Colon (tissue), 2 donors: Measurements from ENCODE around the gene CHCHD1.
"Not testable (repeated sequence)": the region's sequence is repeated elsewhere in the genome, so short reads cannot be mapped to it uniquely, and the experiment has no call there.

Experiments used
- FAIRE-seq: peaks from 2 replicates; lab custom pipeline; 2012; peaks lifted over from hg19 to GRCh38; lab: Jason Lieb, UNC
- donor health status: control.
- donor health status: control.

The CHCHD1 gene

GRCh38 chr10:73781879-73782748, at the start of gene CHCHD1:
TSS of gene CHCHD1 (plus strand) at chr10:73782048. CDS start at chr10:73782076, 28 bp downstream.
- no peak for FAIRE-seq

DNA sequence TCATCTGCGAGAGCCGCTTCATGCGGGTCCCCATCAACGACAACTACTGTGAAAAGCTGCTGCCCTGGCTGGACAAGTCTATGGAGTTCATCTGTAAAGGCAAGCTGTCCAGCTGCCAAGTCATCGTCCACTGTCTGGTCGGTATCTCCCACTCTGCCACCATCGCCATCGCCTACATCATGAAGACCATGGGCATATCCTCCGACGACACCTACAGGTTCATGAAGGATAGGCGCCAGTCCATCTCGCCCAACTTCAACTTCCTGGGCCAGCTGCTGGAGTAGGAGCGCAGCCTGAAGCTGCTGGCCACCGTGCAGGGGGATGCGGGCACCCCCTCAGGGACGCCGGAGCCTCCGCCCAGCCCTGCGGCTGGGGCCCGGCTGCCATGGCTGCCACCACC, 49.4 kb upstream of the CHCHD1 start:
- no peak for FAIRE-seq

DNA sequence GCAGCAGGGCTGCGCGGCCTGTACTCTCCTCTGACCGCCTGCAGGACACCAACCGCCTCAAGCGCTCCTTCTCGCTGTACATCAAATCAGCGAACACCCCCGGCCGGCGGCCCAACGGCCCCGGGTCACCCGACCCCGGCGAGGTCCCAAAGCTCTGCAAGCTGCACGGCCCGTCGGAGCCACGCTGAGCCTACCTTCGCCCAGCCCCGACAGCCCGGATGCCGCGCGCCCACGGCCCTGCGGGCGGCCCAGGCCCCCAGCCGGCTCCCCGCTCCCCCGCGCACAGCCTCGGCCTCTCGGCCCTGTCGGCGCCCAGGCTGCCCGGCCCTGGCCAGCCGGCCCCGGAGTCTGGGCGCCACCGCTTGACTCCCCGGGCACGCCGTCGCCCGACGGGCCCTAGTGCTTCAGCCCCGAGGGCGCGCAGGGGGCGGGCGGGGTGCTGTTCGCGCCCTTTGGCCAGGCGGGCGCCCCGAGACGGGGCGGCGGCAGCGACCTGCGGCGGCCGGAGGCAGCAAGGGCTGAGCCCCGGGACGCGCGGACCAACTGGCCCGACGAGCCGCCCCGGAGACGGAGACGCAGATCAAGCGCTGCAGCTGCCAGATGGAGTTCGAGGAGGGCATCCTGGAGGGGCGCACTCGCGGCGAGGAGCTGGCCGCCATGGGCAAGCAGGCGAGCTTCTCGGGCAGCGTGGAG, 48.8 kb upstream of the CHCHD1 start:
- no peak for FAIRE-seq

- FAIRE-seq: no peak
These were observed 47.7 kb upstream of the CHCHD1 start for GRCh38 chr10:73734028-73734720.

DNA sequence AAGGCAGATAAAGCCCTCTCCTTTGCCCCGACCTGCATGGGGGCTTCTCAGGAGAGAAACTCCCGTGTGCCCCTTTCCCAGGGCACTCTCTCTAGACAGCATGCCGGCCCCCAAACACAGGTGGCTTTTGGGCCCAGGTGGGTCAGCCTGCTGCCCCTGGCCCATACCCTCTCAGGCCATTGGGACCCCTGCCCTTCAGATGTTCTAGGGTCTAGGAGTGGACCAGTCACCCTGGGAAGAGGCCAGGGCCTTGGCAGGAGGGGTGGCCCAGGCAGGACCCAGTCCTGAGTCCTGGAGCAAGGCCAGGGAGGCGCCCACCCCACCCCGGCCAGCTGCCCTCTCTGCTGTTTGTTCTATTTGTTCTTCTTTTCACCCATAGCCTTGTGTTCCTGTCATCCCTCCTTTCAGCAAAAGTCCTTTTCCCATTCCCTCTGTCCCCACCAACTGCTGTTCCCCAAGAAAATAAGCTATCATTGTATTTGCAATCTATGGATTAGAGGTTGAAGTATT, 47.0 kb upstream of the CHCHD1 start:
- no peak for FAIRE-seq

- FAIRE-seq: not testable (repeated sequence)
These were observed 41.2 kb upstream of the CHCHD1 start for GRCh38 chr10:73740501-73741254.

DNA sequence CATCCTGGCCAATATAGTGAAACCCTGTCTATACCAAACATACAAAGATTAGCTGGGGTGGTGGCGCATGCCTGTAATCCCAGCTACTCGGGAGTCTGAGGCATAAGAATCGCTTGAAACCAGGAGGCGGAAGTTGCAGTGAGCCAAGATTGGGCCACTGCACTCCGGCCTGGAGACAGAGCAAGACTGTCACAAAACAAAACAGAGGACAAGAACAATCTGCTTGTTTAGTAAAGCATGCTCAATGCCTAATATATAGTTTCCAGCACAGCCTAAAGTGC, 39.5 kb upstream of the CHCHD1 start:
- no peak for FAIRE-seq

- no peak for FAIRE-seq
These were observed 38.4 kb upstream of the CHCHD1 start for GRCh38 chr10:73743327-73743904.

DNA sequence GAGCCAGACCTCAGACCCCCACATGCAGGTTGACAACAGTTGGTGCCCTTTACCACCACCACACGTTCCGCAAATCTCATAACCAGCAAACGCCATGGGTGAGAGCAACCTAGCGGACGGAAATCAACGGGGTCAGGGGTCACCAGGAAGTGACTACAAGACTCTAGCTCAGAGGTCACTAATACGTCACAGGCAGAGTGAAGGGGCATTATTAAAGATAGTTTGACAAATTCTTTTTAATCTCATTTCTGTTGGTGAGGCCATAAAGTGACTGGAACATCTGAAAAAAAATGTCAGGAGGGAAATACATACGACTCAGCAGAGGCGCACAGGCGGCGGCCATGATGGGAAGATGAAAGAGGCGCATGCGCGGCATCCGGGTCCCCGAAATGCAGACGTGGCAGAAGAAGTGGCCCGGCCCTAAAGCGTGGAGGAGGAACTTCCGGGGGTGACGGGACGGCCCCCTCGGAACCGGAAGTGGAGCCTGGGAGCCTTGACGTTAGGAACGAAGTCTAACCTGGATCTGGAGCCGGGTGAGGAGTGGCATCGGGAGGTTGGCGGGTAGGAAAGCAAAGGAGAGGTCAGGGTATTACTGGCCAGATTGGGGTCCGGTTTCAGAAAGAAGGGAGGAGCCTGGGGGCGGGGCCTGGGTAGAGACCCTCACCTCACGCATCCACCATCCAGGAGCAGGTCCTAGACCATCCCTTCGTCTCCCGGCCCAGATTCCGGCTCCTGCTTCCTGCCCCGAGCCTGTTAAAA, 37.8 kb upstream of the CHCHD1 start, which contains the start of gene SEC24C:
Gene SEC24C, plus strand, starts transcription at position 468 of the 759 bp plus-strand sequence. CDS start 2,461 bp downstream, outside the sequence.
- no peak for FAIRE-seq

DNA sequence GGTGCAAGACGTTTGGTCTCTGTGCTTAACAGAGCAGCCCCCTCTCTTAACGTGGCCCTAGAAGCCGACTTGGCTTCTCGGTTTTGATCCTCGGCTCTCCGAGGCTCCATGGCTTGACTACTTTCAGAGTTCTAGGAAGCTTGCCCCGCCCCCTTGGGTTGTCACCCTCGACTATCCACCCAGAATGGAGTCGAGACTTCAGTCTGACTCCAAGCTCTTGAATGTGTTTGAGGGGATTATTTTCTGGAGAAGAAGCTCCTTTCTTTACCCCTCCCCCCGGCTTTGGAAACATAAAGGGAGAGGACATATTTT, 37.2 kb upstream of the CHCHD1 start:
- FAIRE-seq: no peak

DNA sequence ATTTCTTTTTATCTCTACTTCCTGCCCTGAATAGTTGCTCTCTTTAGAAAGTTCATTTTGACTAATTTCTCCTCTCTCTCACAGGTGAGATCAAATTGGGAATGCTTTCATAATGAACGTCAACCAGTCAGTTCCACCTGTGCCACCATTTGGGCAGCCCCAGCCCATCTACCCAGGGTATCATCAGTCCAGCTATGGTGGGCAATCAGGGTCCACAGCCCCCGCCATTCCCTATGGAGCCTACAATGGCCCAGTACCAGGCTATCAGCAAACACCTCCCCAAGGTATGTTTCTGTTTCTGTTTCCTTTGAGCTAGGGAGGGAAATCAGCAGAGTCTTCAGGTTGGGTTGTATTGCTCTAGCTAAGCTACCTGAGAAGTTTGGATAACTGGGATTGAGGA, 35.1 kb upstream of the CHCHD1 start:
- FAIRE-seq: no peak

DNA sequence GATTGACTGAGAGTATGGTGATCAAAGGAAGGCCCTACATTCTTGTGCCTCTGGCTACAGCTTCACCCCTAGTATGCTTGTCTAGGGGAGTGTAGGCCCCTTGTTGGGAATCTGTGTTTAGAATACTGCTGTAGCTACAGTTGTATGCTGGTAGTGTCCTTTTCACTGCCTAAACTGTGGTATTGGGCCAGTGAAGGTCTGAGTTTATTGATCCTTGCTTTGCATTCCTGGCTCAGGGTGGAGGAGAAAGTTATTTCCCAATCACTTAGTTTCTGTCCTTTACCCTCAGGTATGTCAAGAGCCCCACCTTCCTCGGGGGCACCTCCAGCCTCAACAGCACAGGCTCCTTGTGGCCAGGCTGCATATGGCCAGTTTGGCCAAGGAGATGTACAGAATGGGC, 31.0 kb upstream of the CHCHD1 start:
- no peak for FAIRE-seq

DNA sequence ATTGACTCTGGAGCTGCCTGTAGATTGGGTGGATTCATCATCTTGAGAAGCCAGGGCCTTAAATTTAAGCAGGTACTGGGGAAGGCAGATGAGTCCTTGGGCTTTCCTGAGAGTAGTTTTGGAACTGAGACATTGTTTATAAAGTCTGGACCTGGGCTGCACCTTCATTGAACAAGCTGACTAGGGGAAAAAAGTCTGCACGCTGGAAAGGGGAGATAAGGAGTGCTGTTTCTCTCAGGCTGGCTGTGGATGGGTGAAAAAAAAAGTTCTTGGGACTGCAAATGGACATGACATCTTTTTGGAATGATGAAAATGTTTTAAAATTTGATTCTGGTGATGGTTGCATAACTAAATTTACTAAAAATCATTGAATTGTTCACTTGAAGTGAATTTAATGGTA, 25.7 kb upstream of the CHCHD1 start:
- FAIRE-seq: no peak

GRCh38 chr10:73758704-73759511, 22.9 kb upstream of the CHCHD1 start:
- FAIRE-seq: no peak

GRCh38 chr10:73759512-73760115, 22.2 kb upstream of the CHCHD1 start:
- FAIRE-seq: no peak

- no peak for FAIRE-seq
These were observed 20.1 kb upstream of the CHCHD1 start for GRCh38 chr10:73761781-73762180.

- no peak for FAIRE-seq
These were observed 18.9 kb upstream of the CHCHD1 start for GRCh38 chr10:73762915-73763314.

DNA sequence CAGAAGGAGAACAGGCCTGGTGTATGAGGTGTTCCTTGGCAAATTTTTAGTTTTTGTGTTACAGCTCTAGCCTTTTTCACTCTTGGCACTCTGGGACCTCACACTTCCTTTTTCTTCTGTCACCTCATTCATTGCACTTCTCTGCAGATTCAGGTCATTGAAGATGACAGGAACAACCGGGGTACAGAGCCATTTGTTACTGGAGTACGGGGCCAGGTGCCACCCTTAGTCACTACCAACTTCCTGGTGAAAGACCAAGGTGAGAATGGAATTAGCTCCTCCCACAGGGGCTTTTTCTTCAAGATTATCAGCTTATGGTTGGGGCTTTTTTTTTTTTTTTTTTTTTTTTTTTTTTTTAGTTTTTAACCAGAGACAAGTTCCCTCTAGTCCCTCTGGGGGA, 18.5 kb upstream of the CHCHD1 start:
- FAIRE-seq: no peak

GRCh38 chr10:73765066-73765465, 16.8 kb upstream of the CHCHD1 start:
- no peak for FAIRE-seq

DNA sequence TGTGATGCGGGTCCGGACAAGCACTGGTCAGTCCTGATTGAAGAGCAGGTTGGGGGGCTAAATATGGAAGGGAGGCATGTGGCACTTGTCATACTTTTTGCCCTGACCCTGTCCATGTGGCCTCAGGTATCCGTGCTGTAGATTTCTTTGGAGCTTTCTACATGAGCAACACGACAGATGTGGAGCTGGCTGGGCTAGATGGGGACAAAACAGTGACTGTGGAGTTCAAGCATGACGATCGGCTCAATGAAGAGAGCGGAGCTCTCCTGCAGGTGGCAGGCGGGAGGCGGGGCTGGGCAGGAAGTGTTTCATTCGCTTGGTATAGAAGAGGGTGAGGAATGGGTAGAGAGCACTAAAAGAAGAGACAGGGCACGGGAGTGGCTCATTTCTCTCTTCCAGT, 13.0 kb upstream of the CHCHD1 start:
- no peak for FAIRE-seq
